Endothelial cell of umbilical vein (primary cell): ENCODE measurements around the gene MYRIP.

ENCODE experiments used
- CTCF ChIP-seq, 2 donors: IDR thresholded peaks; 1 replicate in 1 of 2; 2 replicates in 1 of 2; pipeline ENCODE4 v1.5.1; 2011; ENCODE audit warnings: low read length in 2 of 2, mild to moderate bottlenecking in 2 of 2, moderate library complexity in 2 of 2, control low read depth in 1 of 2, inconsistent platforms in 1 of 2, low read depth in 1 of 2; ENCODE audit not compliant: insufficient read depth in 1 of 2; ENCODE audit errors: extremely low read depth in 1 of 2
- GATA2 ChIP-seq: IDR thresholded peaks from 2 replicates; pipeline ENCODE4 v1.7.0; 2011; ENCODE audit warnings: low read depth, mild to moderate bottlenecking, moderate library complexity, mixed read lengths, low read length; ENCODE audit not compliant: insufficient read length, insufficient read depth
- MAX ChIP-seq: IDR thresholded peaks from 2 replicates; pipeline ENCODE4 v1.6.1; 2011; ENCODE audit not compliant: insufficient read depth, insufficient read length
- POLR2A ChIP-seq: IDR thresholded peaks from 2 replicates; pipeline ENCODE4 v1.6.1; 2012; ENCODE audit warnings: low read depth, mild to moderate bottlenecking, control low read depth, low read length
- POLR2AphosphoS5 ChIP-seq: IDR thresholded peaks from 2 replicates; pipeline ENCODE4 v1.6.1; 2012; ENCODE audit warnings: low read depth, mild to moderate bottlenecking, control low read depth, low read length, moderate library complexity; ENCODE audit not compliant: insufficient read depth

GRCh38 chr3:40042752-40043443, 233.5 kb downstream of the MYRIP start:
- no peak for TF ChIP-seq GATA2
- no peak for TF ChIP-seq CTCF (IDR thresholded peaks at IDR 0.05; ENCODE audit: extremely low read depth in 1 of 2, insufficient read depth in 1 of 2, low read depth in 1 of 2, low read length in 2 of 2)
- no peak for TF ChIP-seq MAX
- no peak for TF ChIP-seq POLR2A
- no peak for TF ChIP-seq POLR2AphosphoS5
